Measurements from ENCODE around the gene LCN9.

DNA sequence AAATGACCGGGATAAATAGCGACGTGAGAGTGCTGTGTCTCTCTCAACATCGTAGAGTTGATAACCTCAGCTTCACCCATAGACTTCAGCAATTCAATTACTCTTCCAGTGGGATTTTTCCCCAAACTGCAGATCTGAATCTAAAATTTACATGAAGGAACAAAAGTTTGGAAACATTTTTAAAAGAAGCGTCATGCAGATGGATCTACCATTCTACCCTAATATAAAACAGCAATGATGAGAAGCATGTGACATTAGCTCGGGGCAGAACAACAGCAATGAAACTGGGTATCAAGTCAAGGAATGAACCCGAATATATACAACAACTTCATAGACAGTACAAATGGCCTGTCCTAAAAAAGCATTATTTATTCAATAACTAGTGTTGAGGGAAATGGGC, 42.6 kb upstream of the LCN9 start:
- TF ChIP-seq POLR2AphosphoS5 (IDR thresholded peaks at IDR 0.05; ENCODE audit: low read depth, low read length) (no peak), PAX5 (IDR thresholded peaks at IDR 0.05; ENCODE audit: insufficient read depth, low read length, severe bottlenecking) (no peak), TAF1 (IDR thresholded peaks at IDR 0.05; ENCODE audit: low read depth, low read length) (no peak), POLR2A (IDR thresholded peaks at IDR 0.05; ENCODE audit: low read depth, low read length) (no peak)
